Ishikawa (cell line): ENCODE results near the gene RBM6.

Source experiments
- EP300 ChIP-seq: IDR thresholded peaks from 2 replicates; pipeline ENCODE4 v1.6.1; 2012; ENCODE audit warnings: borderline replicate concordance
- RAD21 ChIP-seq: IDR thresholded peaks from 2 replicates; pipeline ENCODE4 v1.6.1; 2012; ENCODE audit warnings: low read depth
- REST ChIP-seq: IDR thresholded peaks from 2 replicates; pipeline ENCODE4 v1.6.1; 2012; ENCODE audit warnings: low read depth, mild to moderate bottlenecking
- USF1 ChIP-seq: IDR thresholded peaks from 2 replicates; pipeline ENCODE4 v1.6.1; 2012
- YY1 ChIP-seq: IDR thresholded peaks from 2 replicates; pipeline ENCODE4 v1.6.1; 2012; ENCODE audit warnings: low read depth

GRCh38 chr3:50100956-50101845 lies 161.3 kb downstream of the RBM6 start:
- TF ChIP-seq EP300 (no peak), USF1 (no peak), YY1 (no peak), RAD21 (no peak), REST (no peak)
